Body of pancreas (tissue), 4 donors: ENCODE measurements around the gene TEX101.

ENCODE experiments used
- CTCF ChIP-seq, 7 experiments: fragments of 450-650 bp in 4 of 7; fragments of 200-600 bp in 3 of 7; sonication (generic) in 3 of 7; IDR thresholded peaks; one replicate each; pipeline ENCODE4 v1.5.1; 2016 to 2019; ENCODE audit warnings: antibody characterized with exemption in 7 of 7
- POLR2A ChIP-seq, 3 donors: fragments of 450-650 bp; IDR thresholded peaks; one replicate each; pipeline ENCODE4 v1.6.1; 2016; ENCODE audit warnings: antibody characterized with exemption in 3 of 3, mild to moderate bottlenecking in 2 of 3

- no peak for TF ChIP-seq CTCF (IDR thresholded peaks at IDR 0.05)
- TF ChIP-seq POLR2A (IDR thresholded peaks at IDR 0.05): no peak
These were observed 25.0 kb downstream of the TEX101 start for GRCh38 chr19:43439709-43440063.
